Measurements from ENCODE around the gene VTA1. TPM values are rescaled to one million over a fixed set of nuclear protein-coding genes. Genes with fewer than 3 reads are reported as not detected.

Gene VTA1
- total and polyA plus RNA-seq, 2 of the 13 experiments (the other 11 are each of a cell fraction or from before 2014, with no cell fraction given) = 70.7 to 89.1 TPM

GRCh38 chr6:142112451-142113061 lies 34.5 kb upstream of the VTA1 start (continued):
- TF ChIP-seq THAP7 (CRISPR knock-in tag; IDR thresholded peaks at IDR 0.05) (no peak), FIP1L1 (IDR thresholded peaks at IDR 0.05; ENCODE audit: borderline replicate concordance, insufficient read depth, low read depth, low read length) (no peak), ZBTB4 (CRISPR knock-in tag; IDR thresholded peaks at IDR 0.05; ENCODE audit: borderline replicate concordance) (no peak), HOMEZ (CRISPR knock-in tag; IDR thresholded peaks at IDR 0.05; ENCODE audit: low read depth) (peak; percentile 33; the same call in 1 of the 2 replicates), NFKBIZ (CRISPR knock-in tag; IDR thresholded peaks at IDR 0.05) (no peak), ZBTB25 (CRISPR knock-in tag; IDR thresholded peaks at IDR 0.05) (0 out of 2 replicates have a peak, but pooled peaks have one; percentile 54), ZNF569 (CRISPR knock-in tag; IDR thresholded peaks at IDR 0.05; ENCODE audit: borderline replicate concordance) (no peak), ZNF782 (CRISPR knock-in tag; IDR thresholded peaks at IDR 0.05; ENCODE audit: borderline replicate concordance) (no peak), TCF7 (IDR thresholded peaks at IDR 0.05; ENCODE audit: low read depth) (no peak), MYPOP (CRISPR knock-in tag; IDR thresholded peaks at IDR 0.05) (no peak), PRDM15 (CRISPR knock-in tag; IDR thresholded peaks at IDR 0.05) (no peak), IRF1 (CRISPR knock-in tag; IDR thresholded peaks at IDR 0.05; ENCODE audit: low read depth) (no peak), ELF3 (CRISPR knock-in tag; IDR thresholded peaks at IDR 0.05) (no peak), ZNF607 (CRISPR knock-in tag; IDR thresholded peaks at IDR 0.05; ENCODE audit: borderline replicate concordance) (no peak), SMC3 (IDR thresholded peaks at IDR 0.05; ENCODE audit: low read length) (peak; percentile 39; the same call in 1 of the 2 replicates), ZNF17 (CRISPR knock-in tag; IDR thresholded peaks at IDR 0.05) (no peak)

Data from HepG2 (cell line).